SK-N-SH treated with all-trans-retinoic acid at 6 μM for 48 hours (cell line): ENCODE results near the gene NFAM1.

Experiments used
- ATAC-seq: fragments of 200-7000 bp; cut with Tn5 transposase; 3 replicates; pipeline ENCODE4 v1.9.1; 2020; ENCODE audit warnings: mild to moderate bottlenecking, moderate library complexity
- ARNTL ChIP-seq: fragments of 450-650 bp; formaldehyde crosslinking; IDR thresholded peaks from 2 replicates; pipeline ENCODE4 v1.5.0; 2020; ENCODE audit warnings: low read depth, mild to moderate bottlenecking, moderate library complexity, borderline replicate concordance
- BACH2 ChIP-seq: fragments of 250-450 bp; sonication (Bioruptor Pico); IDR thresholded peaks from 2 replicates; pipeline ENCODE4 v1.9.0; 2021; ENCODE audit warnings: mild to moderate bottlenecking, borderline replicate concordance
- CSDC2 ChIP-seq: fragments of 250-450 bp; sonication (Bioruptor Pico); IDR thresholded peaks from 2 replicates; pipeline ENCODE4 v1.5.0; 2020; ENCODE audit warnings: mild to moderate bottlenecking, moderate library complexity
- ESRRG ChIP-seq: fragments of 250-450 bp; sonication (Bioruptor Pico); IDR thresholded peaks from 2 replicates; pipeline ENCODE4 v1.6.1; 2021; ENCODE audit warnings: mild to moderate bottlenecking
- GLIS3 ChIP-seq: fragments of 250-450 bp; sonication (Bioruptor Pico); IDR thresholded peaks from 2 replicates; pipeline ENCODE4 v1.5.0; 2020; ENCODE audit warnings: mild to moderate bottlenecking, moderate library complexity
- ISL1 ChIP-seq: fragments of 250-450 bp; sonication (Bioruptor Pico); IDR thresholded peaks from 2 replicates; pipeline ENCODE4 v2.1.2; 2022; ENCODE audit warnings: mild to moderate bottlenecking, moderate library complexity
- PPARA ChIP-seq: fragments of 250-450 bp; sonication (Bioruptor Pico); IDR thresholded peaks from 2 replicates; pipeline ENCODE4 v1.5.0; 2020; ENCODE audit warnings: mild to moderate bottlenecking, borderline replicate concordance
- RARB ChIP-seq: fragments of 250-450 bp; sonication (Bioruptor Pico); IDR thresholded peaks from 2 replicates; pipeline ENCODE4 v1.8.0; 2021; ENCODE audit warnings: mild to moderate bottlenecking, moderate library complexity
- SNAI2 ChIP-seq: fragments of 250-450 bp; sonication (Bioruptor Pico); IDR thresholded peaks from 2 replicates; pipeline ENCODE4 v1.5.0; 2020; ENCODE audit warnings: mild to moderate bottlenecking, moderate library complexity
- TCF4 ChIP-seq: fragments of 250-450 bp; sonication (Bioruptor Pico); IDR thresholded peaks from 2 replicates; pipeline ENCODE4 v1.8.0; 2021; ENCODE audit warnings: mild to moderate bottlenecking, moderate library complexity, borderline replicate concordance
- TOX ChIP-seq: fragments of 250-450 bp; sonication (Bioruptor Pico); IDR thresholded peaks from 2 replicates; pipeline ENCODE4 v1.8.0; 2021; ENCODE audit warnings: mild to moderate bottlenecking, moderate library complexity, borderline replicate concordance
- ZC3H10 ChIP-seq: fragments of 250-450 bp; sonication (Bioruptor Pico); IDR thresholded peaks from 2 replicates; pipeline ENCODE4 v1.5.1; 2021; ENCODE audit warnings: mild to moderate bottlenecking, moderate library complexity
- ZFP3 ChIP-seq: fragments of 250-450 bp; sonication (Bioruptor Pico); IDR thresholded peaks from 2 replicates; pipeline ENCODE4 v1.5.0; 2020; ENCODE audit warnings: mild to moderate bottlenecking, moderate library complexity
- ZFP30 ChIP-seq: fragments of 450-650 bp; formaldehyde crosslinking; IDR thresholded peaks from 2 replicates; pipeline ENCODE4 v1.5.0; 2022; ENCODE audit warnings: mild to moderate bottlenecking, moderate library complexity
- ZNF565 ChIP-seq: fragments of 450-650 bp; formaldehyde crosslinking; conservative IDR thresholded peaks from 2 replicates; pipeline ENCODE4 v1.5.0; 2020; ENCODE audit warnings: low read depth, mild to moderate bottlenecking, moderate library complexity
- ZNF70 ChIP-seq: fragments of 450-650 bp; formaldehyde crosslinking; IDR thresholded peaks from 2 replicates; pipeline ENCODE4 v1.5.0; 2020; ENCODE audit warnings: mild to moderate bottlenecking, moderate library complexity
- ZNF8 ChIP-seq: fragments of 450-650 bp; formaldehyde crosslinking; IDR thresholded peaks from 2 replicates; pipeline ENCODE4 v1.5.0; 2020; ENCODE audit warnings: mild to moderate bottlenecking, moderate library complexity
- TF ChIP-seq, protein P1 (sequence below): fragments of 250-450 bp; sonication (Bioruptor Pico); IDR thresholded peaks from 2 replicates; pipeline ENCODE4 v1.5.1; 2020; ENCODE audit warnings: low read depth, mild to moderate bottlenecking, moderate library complexity
- TF ChIP-seq, protein P2 (sequence below): fragments of 250-450 bp; sonication (Bioruptor Pico); IDR thresholded peaks from 2 replicates; pipeline ENCODE4 v1.5.0; 2020; ENCODE audit warnings: mild to moderate bottlenecking, moderate library complexity
- TF ChIP-seq, protein P3 (sequence below): fragments of 250-450 bp; sonication (Bioruptor Pico); IDR thresholded peaks from 2 replicates; pipeline ENCODE4 v1.5.1; 2021; ENCODE audit warnings: mild to moderate bottlenecking, moderate library complexity
- TF ChIP-seq, protein P4 (sequence below): fragments of 250-450 bp; sonication (Bioruptor Pico); IDR thresholded peaks from 2 replicates; pipeline ENCODE4 v1.8.0; 2020; ENCODE audit warnings: mild to moderate bottlenecking, moderate library complexity, borderline replicate concordance

NFAM1 gene

DNA sequence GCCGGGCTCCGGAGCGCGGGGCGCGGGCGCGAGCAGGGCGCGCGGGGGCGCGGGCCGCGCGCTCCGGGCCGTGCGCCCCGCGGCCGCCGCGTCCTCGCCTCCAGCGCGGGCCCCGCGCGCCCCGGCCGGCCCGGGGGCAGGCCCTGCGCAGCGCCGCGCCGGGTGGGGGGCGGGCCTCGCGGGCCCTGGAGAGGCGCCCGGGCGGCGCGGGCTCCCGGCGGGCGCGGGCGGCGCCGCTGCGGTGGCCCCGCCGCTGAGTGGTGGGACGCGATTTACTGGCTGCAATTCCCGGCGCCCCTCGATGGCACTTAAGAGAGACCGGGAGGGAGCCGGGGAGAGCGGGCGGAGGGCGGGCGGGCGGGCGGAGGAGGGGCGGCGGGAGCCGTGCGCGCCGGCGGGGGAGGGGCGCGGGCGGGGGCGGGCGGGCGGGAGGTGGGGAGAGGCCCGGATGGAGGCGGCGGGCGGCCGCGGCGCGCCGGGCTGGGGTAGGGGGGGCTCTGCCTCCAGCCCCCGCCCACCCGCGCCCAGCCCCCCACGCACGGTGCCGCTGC is 88.6 kb downstream of the NFAM1 start (continued):
- TF ChIP-seq ZFP3 (CRISPR knock-in tag) (no peak), ZNF565 (CRISPR knock-in tag) (no peak), ARNTL (CRISPR knock-in tag) (no peak), TOX (CRISPR knock-in tag) (no peak)

DNA sequence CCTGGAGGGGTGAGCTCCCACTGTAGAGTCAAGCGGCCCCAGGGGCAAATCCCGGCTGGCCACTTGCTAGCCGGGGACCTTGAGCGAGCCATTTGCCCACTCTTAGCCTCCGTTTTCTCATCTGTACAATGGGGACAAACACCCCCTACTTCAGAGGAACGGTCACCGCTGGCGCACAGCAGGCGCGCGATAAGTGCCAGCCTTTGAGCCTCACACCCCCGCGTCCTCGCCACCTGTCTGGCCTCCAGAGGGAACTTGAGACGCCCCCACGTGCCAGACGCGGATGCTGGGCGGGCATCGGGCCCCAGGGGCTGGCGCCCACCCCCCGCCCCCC is 89.1 kb downstream of the NFAM1 start:
- ATAC-seq, result no peak
- no peak for TF ChIP-seq ISL1 (CRISPR knock-in tag)
- TF ChIP-seq SNAI2 (CRISPR knock-in tag), result no peak
- no peak for TF ChIP-seq ZNF70 (CRISPR knock-in tag)
- TF ChIP-seq CSDC2 (CRISPR knock-in tag), result no peak
- TF ChIP-seq GLIS3 (CRISPR knock-in tag), result no peak
- TF ChIP-seq, protein P1, sequence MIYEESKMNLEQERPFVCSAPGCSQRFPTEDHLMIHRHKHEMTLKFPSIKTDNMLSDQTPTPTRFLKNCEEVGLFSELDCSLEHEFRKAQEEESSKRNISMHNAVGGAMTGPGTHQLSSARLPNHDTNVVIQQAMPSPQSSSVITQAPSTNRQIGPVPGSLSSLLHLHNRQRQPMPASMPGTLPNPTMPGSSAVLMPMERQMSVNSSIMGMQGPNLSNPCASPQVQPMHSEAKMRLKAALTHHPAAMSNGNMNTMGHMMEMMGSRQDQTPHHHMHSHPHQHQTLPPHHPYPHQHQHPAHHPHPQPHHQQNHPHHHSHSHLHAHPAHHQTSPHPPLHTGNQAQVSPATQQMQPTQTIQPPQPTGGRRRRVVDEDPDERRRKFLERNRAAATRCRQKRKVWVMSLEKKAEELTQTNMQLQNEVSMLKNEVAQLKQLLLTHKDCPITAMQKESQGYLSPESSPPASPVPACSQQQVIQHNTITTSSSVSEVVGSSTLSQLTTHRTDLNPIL (CRISPR knock-in tag), result no peak
- TF ChIP-seq ARNTL (CRISPR knock-in tag), result no peak

DNA sequence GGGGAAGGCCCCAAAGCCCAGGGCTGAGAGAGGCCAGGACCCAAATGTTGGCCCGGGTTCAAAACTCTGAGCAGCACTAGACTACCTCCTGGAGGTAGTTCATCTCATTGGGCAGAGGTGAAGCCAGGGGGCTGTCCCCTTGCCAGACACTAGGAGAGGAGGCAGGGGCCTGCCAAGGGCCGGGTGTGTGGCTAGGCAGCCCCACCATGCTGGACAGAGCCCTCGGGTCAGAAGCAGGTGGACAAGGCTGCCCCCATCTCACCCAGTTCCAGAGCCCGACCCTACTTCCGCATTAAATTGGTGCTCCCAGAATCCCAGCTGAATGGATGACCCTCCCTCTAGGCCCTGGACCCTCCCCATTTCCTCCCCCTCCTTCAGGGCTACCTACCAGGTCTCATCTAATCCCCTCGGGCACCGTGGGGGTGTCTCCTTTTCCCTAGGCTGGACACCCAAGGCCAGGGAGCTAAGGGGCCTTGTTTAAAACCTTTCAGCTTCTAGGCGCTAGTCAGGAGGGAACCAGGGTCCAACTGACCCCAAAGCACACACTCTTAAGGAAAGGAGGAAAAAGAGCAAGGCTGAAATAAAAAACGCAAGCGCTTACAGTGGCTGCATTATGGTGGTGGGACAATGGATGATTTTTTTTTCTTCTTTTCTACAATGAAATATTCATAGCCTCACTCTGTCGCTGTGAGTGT is 89.6 kb downstream of the NFAM1 start:
- no peak for ATAC-seq
- TF ChIP-seq, protein P2, sequence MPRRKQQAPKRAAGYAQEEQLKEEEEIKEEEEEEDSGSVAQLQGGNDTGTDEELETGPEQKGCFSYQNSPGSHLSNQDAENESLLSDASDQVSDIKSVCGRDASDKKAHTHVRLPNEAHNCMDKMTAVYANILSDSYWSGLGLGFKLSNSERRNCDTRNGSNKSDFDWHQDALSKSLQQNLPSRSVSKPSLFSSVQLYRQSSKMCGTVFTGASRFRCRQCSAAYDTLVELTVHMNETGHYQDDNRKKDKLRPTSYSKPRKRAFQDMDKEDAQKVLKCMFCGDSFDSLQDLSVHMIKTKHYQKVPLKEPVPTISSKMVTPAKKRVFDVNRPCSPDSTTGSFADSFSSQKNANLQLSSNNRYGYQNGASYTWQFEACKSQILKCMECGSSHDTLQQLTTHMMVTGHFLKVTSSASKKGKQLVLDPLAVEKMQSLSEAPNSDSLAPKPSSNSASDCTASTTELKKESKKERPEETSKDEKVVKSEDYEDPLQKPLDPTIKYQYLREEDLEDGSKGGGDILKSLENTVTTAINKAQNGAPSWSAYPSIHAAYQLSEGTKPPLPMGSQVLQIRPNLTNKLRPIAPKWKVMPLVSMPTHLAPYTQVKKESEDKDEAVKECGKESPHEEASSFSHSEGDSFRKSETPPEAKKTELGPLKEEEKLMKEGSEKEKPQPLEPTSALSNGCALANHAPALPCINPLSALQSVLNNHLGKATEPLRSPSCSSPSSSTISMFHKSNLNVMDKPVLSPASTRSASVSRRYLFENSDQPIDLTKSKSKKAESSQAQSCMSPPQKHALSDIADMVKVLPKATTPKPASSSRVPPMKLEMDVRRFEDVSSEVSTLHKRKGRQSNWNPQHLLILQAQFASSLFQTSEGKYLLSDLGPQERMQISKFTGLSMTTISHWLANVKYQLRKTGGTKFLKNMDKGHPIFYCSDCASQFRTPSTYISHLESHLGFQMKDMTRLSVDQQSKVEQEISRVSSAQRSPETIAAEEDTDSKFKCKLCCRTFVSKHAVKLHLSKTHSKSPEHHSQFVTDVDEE, result no peak
- TF ChIP-seq, protein P1 (CRISPR knock-in tag), result no peak
- TF ChIP-seq ARNTL (CRISPR knock-in tag) (no peak), SNAI2 (CRISPR knock-in tag) (no peak), PPARA (no peak), ESRRG (CRISPR knock-in tag) (no peak), RARB (CRISPR knock-in tag) (no peak), ZFP3 (CRISPR knock-in tag) (no peak), TCF4 (CRISPR knock-in tag) (no peak), ZNF70 (CRISPR knock-in tag) (no peak), ZC3H10 (CRISPR knock-in tag) (no peak), ZNF8 (CRISPR knock-in tag) (no peak), CSDC2 (CRISPR knock-in tag) (no peak), BACH2 (CRISPR knock-in tag) (no peak), ISL1 (CRISPR knock-in tag) (no peak), ZNF565 (CRISPR knock-in tag) (no peak), ZFP30 (CRISPR knock-in tag) (no peak), TOX (CRISPR knock-in tag) (no peak)
- TF ChIP-seq, protein P3, sequence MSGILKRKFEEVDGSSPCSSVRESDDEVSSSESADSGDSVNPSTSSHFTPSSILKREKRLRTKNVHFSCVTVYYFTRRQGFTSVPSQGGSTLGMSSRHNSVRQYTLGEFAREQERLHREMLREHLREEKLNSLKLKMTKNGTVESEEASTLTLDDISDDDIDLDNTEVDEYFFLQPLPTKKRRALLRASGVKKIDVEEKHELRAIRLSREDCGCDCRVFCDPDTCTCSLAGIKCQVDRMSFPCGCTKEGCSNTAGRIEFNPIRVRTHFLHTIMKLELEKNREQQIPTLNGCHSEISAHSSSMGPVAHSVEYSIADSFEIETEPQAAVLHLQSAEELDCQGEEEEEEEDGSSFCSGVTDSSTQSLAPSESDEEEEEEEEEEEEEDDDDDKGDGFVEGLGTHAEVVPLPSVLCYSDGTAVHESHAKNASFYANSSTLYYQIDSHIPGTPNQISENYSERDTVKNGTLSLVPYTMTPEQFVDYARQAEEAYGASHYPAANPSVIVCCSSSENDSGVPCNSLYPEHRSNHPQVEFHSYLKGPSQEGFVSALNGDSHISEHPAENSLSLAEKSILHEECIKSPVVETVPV (CRISPR knock-in tag), result no peak
- TF ChIP-seq, protein P4, sequence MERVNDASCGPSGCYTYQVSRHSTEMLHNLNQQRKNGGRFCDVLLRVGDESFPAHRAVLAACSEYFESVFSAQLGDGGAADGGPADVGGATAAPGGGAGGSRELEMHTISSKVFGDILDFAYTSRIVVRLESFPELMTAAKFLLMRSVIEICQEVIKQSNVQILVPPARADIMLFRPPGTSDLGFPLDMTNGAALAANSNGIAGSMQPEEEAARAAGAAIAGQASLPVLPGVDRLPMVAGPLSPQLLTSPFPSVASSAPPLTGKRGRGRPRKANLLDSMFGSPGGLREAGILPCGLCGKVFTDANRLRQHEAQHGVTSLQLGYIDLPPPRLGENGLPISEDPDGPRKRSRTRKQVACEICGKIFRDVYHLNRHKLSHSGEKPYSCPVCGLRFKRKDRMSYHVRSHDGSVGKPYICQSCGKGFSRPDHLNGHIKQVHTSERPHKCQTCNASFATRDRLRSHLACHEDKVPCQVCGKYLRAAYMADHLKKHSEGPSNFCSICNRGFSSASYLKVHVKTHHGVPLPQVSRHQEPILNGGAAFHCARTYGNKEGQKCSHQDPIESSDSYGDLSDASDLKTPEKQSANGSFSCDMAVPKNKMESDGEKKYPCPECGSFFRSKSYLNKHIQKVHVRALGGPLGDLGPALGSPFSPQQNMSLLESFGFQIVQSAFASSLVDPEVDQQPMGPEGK (CRISPR knock-in tag), result no peak
